GM21723 (cell line): ENCODE data around the gene NFATC2.
A peak's percentile ranks its signal among the peaks of the same experiment; 100 is the strongest.

Experiments
- ATAC-seq: cut with Tn5 transposase; IDR thresholded peaks from one replicate; pipeline ENCODE4 v1.9.1; 2021; ENCODE audit warnings: mild to moderate bottlenecking, moderate library complexity; ENCODE audit not compliant: unreplicated experiment

The NFATC2 gene

GRCh38 chr20:51420805-51421204 lies 121.7 kb downstream of the NFATC2 start:
- ATAC-seq = no peak

GRCh38 chr20:51420111-51420510 lies 122.4 kb downstream of the NFATC2 start:
- ATAC-seq = no peak

- ATAC-seq = no peak
Measured at GRCh38 chr20:51419646-51420045, 122.9 kb downstream of the NFATC2 start.

- no peak for ATAC-seq
Measured at GRCh38 chr20:51419231-51419630, 123.3 kb downstream of the NFATC2 start.

GRCh38 chr20:51418137-51418529 lies 124.4 kb downstream of the NFATC2 start:
- ATAC-seq = no peak

- no peak for ATAC-seq
Measured at GRCh38 chr20:51417250-51418136, 125.0 kb downstream of the NFATC2 start.

- no peak for ATAC-seq
Measured at GRCh38 chr20:51416532-51417249, 125.8 kb downstream of the NFATC2 start.

GRCh38 chr20:51413857-51414256 lies 128.7 kb downstream of the NFATC2 start:
- ATAC-seq = peak; percentile 65

- ATAC-seq = no peak
Measured at GRCh38 chr20:51412951-51413481, 129.5 kb downstream of the NFATC2 start.

GRCh38 chr20:51412333-51412871 lies 130.1 kb downstream of the NFATC2 start:
- ATAC-seq = no peak

GRCh38 chr20:51411870-51412269 lies 130.6 kb downstream of the NFATC2 start:
- no peak for ATAC-seq

- ATAC-seq = no peak
Measured at GRCh38 chr20:51410586-51411325, 131.8 kb downstream of the NFATC2 start.

- ATAC-seq = no peak
Measured at GRCh38 chr20:51409192-51409880, 133.2 kb downstream of the NFATC2 start.

GRCh38 chr20:51404297-51405060 lies 138.0 kb downstream of the NFATC2 start:
- peak; percentile 75 for ATAC-seq

GRCh38 chr20:51403466-51404220 lies 138.9 kb downstream of the NFATC2 start:
- no peak for ATAC-seq

- ATAC-seq = no peak
Measured at GRCh38 chr20:51402201-51402600, 140.3 kb downstream of the NFATC2 start.

- no peak for ATAC-seq
Measured at GRCh38 chr20:51401496-51401895, 141.0 kb downstream of the NFATC2 start.

GRCh38 chr20:51400051-51400926 lies 142.2 kb downstream of the NFATC2 start:
- peak; percentile 69 for ATAC-seq
